CD4-positive, alpha-beta T cell (primary cell): Measurements from ENCODE around the gene NFKBIZ. TPM values are rescaled to one million over a fixed set of nuclear protein-coding genes. Genes with fewer than 3 reads are reported as not detected.

ENCODE experiments used
- ATAC-seq: fragments of 200-7000 bp; cut with Tn5 transposase; one replicate; pipeline ENCODE4 v1.10.0; 2022; ENCODE audit warnings: mild to moderate bottlenecking; ENCODE audit not compliant: poor library complexity
- CTCF ChIA-PET: fragments of 350-600 bp; sonication (Branson Sonifier 250); formaldehyde crosslinking; loops from one replicate; lab custom pipeline; 2021; ENCODE audit warnings: antibody characterized with exemption, inconsistent platforms; lab: Charles Lee
- POLR2A ChIA-PET: fragments of 350-600 bp; sonication (Branson Sonifier 250); formaldehyde crosslinking; loops from one replicate; lab custom pipeline; 2021; ENCODE audit warnings: antibody characterized with exemption, inconsistent platforms; lab: Charles Lee
- DNase-seq, 14 experiments: peaks; one replicate each; pipeline ENCODE4 v3.0.0-alpha.2; 2013 to 2020; ENCODE audit warnings: mixed read lengths in 2 of 14
- H3K27ac ChIP-seq, 2 donors: one replicate each; pipeline versions ENCODE4 v1.5.1 to v1.7.0; 2013; ENCODE audit warnings: low read length in 2 of 2, low read depth in 1 of 2, mild to moderate bottlenecking in 1 of 2
- H3K27me3 ChIP-seq, 2 experiments: 1 replicate in 1 of 2; 2 replicates in 1 of 2; pipeline versions ENCODE4 v1.6.1 to v1.7.0; 2013; ENCODE audit warnings: low read length in 2 of 2, control low read depth in 1 of 2, mild to moderate bottlenecking in 1 of 2, moderate library complexity in 1 of 2; ENCODE audit not compliant: insufficient read depth in 2 of 2, control insufficient read depth in 1 of 2
- H3K36me3 ChIP-seq: one replicate; pipeline ENCODE4 v1.6.1; 2013; ENCODE audit warnings: low read length, control low read depth; ENCODE audit not compliant: insufficient read depth
- H3K4me1 ChIP-seq: one replicate; pipeline ENCODE4 v1.6.1; 2013; ENCODE audit warnings: low read length, control low read depth; ENCODE audit not compliant: insufficient read depth
- H3K4me3 ChIP-seq: one replicate; pipeline ENCODE4 v1.5.1; 2013; ENCODE audit warnings: mild to moderate bottlenecking, low read length, moderate library complexity
- H3K9me3 ChIP-seq, 2 experiments: 1 replicate in 1 of 2; 2 replicates in 1 of 2; pipeline versions ENCODE4 v1.6.1 to v1.7.0; 2013; ENCODE audit warnings: low read length in 2 of 2, mild to moderate bottlenecking in 2 of 2, control low read depth in 1 of 2, moderate library complexity in 1 of 2; ENCODE audit not compliant: control insufficient read depth in 1 of 2, insufficient read depth in 1 of 2
- H3K27ac Mint-ChIP-seq: one replicate; pipeline ENCODE4 v1.8.0; 2020; ENCODE audit warnings: mixed read lengths
- H3K27me3 Mint-ChIP-seq: one replicate; pipeline ENCODE4 v1.8.0; 2021; ENCODE audit warnings: mixed read lengths
- H3K36me3 Mint-ChIP-seq: one replicate; pipeline ENCODE4 v1.8.0; 2021; ENCODE audit warnings: low read depth, mixed read lengths
- H3K4me1 Mint-ChIP-seq: one replicate; pipeline ENCODE4 v1.8.0; 2021; ENCODE audit warnings: low read depth, mixed read lengths
- H3K4me3 Mint-ChIP-seq: one replicate; pipeline ENCODE4 v1.8.0; 2020; ENCODE audit warnings: mild to moderate bottlenecking, mixed read lengths
- H3K9me3 Mint-ChIP-seq: one replicate; pipeline ENCODE4 v1.8.0; 2020; ENCODE audit warnings: mixed read lengths
- intact Hi-C, 2 experiments: fragments of 100-400 bp; cut with DNase I in 1 of 2; cut with micrococcal nuclease in 1 of 2; formaldehyde crosslinking; loops; one replicate each; pipeline versions ENCODE4 v1.15.1 to v1.9.0; 2023 to 2025; cut with DNase I, micrococcal nuclease
- total RNA-seq, 174 experiments: library from RNA in 2 of 174; stranded (reverse) in 2 of 174; gene quantifications; one replicate each; pipeline ENCODE4 v1.2.3 and lab custom pipeline; 2021 to 2026
- TF ChIP-seq, protein P1 (sequence below): fragments of 200-600 bp; IDR thresholded peaks from one replicate; pipeline ENCODE4 v1.8.0; 2022; ENCODE audit warnings: antibody characterized with exemption, mild to moderate bottlenecking

Gene NFKBIZ
- total RNA-seq, 2 experiments from 2014 or later: 438 to 451 TPM

DNA sequence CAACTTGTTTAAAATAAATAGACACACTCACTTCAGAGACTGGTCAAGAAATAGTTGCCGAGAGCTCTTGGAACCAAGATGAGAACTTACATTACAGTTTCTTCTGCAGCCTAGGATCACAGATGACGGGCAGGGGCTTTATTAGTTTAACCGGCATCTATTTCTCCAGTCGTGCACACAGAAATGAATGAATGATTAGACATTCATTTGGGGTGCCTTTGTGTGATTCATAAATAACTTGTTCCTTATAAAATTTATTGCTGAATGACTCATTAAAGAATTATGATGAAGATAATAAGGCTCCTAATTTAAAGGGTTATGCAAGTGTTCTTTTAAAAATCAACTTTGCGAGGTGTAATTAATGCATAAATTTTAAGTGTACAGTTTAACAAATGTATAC lies 20.8 kb downstream of the NFKBIZ start:
- no peak overlapping the region for H3K27ac ChIP-seq
- H3K9me3 ChIP-seq: no peaks in the 10 kb centered on the region
- no peaks in the 10 kb centered on the region for H3K27me3 Mint-ChIP-seq
- no peak overlapping the region for H3K4me3 ChIP-seq
- no peaks in the 10 kb centered on the region for H3K4me1 ChIP-seq
- intact Hi-C loops: no loop called here
- H3K9me3 Mint-ChIP-seq: no peaks in the 10 kb centered on the region
- DNase-seq (no peak), ATAC-seq (no peak)
- TF ChIP-seq, protein P1, sequence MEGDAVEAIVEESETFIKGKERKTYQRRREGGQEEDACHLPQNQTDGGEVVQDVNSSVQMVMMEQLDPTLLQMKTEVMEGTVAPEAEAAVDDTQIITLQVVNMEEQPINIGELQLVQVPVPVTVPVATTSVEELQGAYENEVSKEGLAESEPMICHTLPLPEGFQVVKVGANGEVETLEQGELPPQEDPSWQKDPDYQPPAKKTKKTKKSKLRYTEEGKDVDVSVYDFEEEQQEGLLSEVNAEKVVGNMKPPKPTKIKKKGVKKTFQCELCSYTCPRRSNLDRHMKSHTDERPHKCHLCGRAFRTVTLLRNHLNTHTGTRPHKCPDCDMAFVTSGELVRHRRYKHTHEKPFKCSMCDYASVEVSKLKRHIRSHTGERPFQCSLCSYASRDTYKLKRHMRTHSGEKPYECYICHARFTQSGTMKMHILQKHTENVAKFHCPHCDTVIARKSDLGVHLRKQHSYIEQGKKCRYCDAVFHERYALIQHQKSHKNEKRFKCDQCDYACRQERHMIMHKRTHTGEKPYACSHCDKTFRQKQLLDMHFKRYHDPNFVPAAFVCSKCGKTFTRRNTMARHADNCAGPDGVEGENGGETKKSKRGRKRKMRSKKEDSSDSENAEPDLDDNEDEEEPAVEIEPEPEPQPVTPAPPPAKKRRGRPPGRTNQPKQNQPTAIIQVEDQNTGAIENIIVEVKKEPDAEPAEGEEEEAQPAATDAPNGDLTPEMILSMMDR: no peak
- H3K36me3 Mint-ChIP-seq: no peaks in the 10 kb centered on the region
- POLR2A ChIA-PET: interaction anchor here (0.6 to 1.3 kb wide), 2 partner anchors 21 to 78 kb away, joined by 3 to 4 read pairs; partner anchors contain the start of gene NFKBIZ
- H3K36me3 ChIP-seq: no peaks in the 10 kb centered on the region
- no peaks in the 10 kb centered on the region for H3K4me1 Mint-ChIP-seq
- no peak overlapping the region for H3K27ac Mint-ChIP-seq
- H3K27me3 ChIP-seq: no peaks in the 10 kb centered on the region
- H3K4me3 Mint-ChIP-seq: no peak overlapping the region
- CTCF ChIA-PET: no interaction called here

DNA sequence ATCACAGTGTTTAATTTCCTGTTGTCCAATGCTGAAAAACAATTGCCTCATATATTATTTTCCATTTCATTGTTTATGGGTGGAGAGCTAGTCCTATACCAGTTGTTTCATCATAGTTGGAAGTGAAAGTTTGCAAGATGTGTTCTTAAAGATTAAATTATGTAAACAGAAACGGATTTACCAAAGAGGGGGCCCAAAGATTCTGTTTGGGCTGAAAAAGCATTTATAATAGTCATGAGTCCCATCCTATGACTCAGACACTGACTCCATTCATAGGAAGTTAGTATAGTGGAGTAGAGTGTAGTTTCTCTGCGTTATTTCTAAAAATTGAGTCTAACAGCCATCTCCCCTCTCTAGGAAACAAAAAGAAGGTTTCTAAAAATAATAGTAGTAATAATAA lies 24.3 kb downstream of the NFKBIZ start:
- Histone ChIP-seq H3K4me3 (no peak overlapping the region), H3K27ac (no peak overlapping the region), H3K9me3 (no peaks in the 10 kb centered on the region), H3K27me3 (no peaks in the 10 kb centered on the region), H3K4me1 (no peaks in the 10 kb centered on the region), H3K36me3 (no peaks in the 10 kb centered on the region)
- H3K27ac Mint-ChIP-seq: no peak overlapping the region
- no peaks in the 10 kb centered on the region for H3K4me1 Mint-ChIP-seq
- no peaks in the 10 kb centered on the region for H3K27me3 Mint-ChIP-seq
- ChIA-PET CTCF (no interaction called here), POLR2A (no interaction called here)
- no peaks in the 10 kb centered on the region for H3K9me3 Mint-ChIP-seq
- no peak overlapping the region for H3K4me3 Mint-ChIP-seq
- DNase-seq (peak in 1 of 14 experiments; percentile 52), ATAC-seq (no peak)
- no peaks in the 10 kb centered on the region for H3K36me3 Mint-ChIP-seq
- intact Hi-C loops: no loop called here
- TF ChIP-seq, protein P1: no peak

DNA sequence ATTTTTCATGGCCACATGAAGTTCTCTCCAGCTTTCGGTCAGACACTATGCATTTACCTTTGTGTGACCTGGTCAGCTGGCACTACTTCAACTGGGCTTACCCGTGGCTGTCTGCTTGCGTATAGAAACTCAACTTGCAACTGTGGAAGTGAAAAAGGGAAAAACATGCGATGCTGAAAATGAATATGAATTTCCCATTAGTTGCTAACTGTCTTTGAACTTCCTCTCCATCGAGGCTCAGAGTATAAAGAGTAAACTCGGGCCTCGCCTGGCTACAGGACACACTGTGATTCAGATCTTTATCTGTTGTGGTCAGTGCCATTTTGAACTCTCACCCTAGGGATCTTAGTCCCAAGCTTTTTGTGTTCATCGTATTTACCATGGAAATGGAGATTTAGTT lies 26.8 kb downstream of the NFKBIZ start:
- Mint-ChIP-seq H3K36me3 (no peaks in the 10 kb centered on the region), H3K4me3 (no peak overlapping the region)
- H3K4me1 ChIP-seq: no peaks in the 10 kb centered on the region

More for the DNA sequence above, 26.8 kb downstream of the NFKBIZ start:
- TF ChIP-seq, protein P1: no peak
- DNase-seq (peak in 2 of 14 experiments; percentile 51 to 52), ATAC-seq (no peak)
- ChIA-PET CTCF (no interaction called here), POLR2A (no interaction called here)
- Histone ChIP-seq H3K27ac (no peak overlapping the region), H3K9me3 (peaks cover 0 to under 1% of the 10 kb centered on the region in 2 experiments), H3K36me3 (no peaks in the 10 kb centered on the region), H3K4me3 (no peak overlapping the region), H3K27me3 (no peaks in the 10 kb centered on the region)
- Mint-ChIP-seq H3K9me3 (no peaks in the 10 kb centered on the region), H3K4me1 (no peaks in the 10 kb centered on the region), H3K27ac (no peak overlapping the region), H3K27me3 (no peaks in the 10 kb centered on the region)
- intact Hi-C loops: no loop called here
